Stimulated activated CD4-positive, alpha-beta T cell treated with anti-CD3 and anti-CD28 coated beads, Interleukin-1b, Interleukin-23, amount 100 ng/mL, for 24 hours (primary cell): Measurements from ENCODE around the gene RBM19.

Source experiments
- DNase-seq, 4 experiments: peaks; one replicate each; pipeline ENCODE4 v3.0.0-alpha.2; 2020; ENCODE audit warnings: low read depth in 4 of 4, low spot score in 1 of 4

RBM19 gene

DNA sequence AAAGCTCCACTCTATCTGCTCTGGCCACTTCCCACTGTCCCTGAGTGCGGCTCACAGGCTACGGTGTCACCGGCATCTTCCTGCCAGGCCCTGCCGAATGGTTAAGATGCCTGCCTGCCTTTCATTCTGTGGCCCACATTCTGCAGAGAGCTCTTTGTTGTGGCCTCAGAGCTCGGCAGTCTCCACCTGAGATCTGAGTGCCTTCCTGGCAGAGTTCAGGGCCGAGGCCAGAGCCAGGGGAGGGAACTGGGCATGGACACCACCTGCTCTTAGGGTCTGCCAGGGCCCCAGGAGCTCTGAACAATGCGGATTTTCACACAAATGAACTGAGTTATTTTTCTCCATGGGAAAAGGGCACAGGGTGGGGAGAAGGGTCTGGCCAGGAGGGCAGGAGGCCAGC is 127.2 kb downstream of the RBM19 start:
- DNase-seq, result no peak

DNA sequence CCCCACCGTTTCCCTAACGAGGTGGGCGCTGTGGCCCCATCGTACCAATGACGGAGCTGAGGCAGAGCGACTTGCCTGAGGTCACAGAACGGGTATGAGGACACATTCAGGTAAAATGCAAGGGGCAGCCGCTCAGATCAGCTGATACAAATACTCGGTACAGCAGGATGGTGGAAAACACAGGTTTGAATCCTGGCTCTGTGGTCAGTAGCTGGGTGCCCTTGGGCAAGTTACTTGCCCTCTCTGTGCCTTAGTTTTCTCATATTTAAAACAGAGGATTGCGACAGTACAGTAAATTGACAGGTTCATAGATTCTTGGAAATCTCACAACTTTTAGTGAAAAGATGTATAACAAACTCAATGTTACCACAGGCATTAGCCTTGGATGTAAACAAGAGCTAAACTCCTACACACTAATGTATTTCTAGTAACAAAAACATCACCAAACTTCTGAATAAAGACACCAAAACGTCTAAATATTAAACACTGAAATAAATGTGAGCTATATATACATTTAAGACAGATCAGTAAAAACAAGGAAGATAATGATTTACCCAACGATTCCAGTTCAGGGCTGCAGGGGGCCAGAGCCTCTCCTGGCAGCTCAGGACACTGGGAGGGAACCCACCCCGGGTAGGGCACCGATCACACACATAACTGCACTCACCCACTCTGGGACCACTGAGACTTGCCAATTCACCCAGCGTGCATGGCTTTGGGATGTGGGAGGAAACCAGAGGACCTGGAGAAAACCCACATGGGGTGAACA is 128.4 kb downstream of the RBM19 start:
- DNase-seq, result no peak

DNA sequence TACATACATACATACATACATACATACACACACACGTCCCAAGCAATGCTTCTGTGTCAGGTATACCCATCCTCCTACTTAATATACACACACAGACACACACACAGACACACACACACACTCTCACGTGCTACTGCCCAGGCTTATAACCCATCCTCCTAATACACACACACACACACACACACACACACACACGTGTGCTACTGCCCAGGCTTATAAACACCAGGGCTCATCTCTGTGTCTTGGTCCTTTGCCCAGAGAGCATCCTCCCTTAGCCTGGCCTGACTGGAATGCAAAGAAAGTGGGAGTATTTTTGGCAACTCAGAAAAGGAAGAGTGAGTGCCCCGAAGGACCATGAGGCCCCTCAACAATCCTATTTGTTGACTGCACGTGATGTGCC is 129.0 kb downstream of the RBM19 start:
- DNase-seq, result no peak

DNA sequence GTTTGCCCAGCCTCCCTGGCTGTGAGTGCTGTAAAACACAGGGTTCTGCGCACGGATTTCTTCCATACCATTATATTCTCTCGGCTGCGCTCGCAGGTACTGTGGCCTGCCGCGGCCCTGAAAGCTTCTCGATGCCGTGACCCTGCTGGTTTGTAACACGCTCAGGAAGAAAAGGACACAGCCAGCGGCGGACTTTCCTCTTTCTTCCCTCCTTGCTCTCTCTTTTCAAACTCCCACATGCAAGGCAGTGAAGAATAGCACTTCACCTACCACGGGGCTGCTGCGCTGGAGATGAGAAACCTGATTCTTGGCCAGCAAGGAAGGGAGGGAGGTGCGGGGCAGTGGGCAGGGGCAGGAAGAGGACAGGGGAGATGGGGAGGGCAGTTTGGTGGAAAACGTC is 130.2 kb downstream of the RBM19 start:
- DNase-seq, result no peak

DNA sequence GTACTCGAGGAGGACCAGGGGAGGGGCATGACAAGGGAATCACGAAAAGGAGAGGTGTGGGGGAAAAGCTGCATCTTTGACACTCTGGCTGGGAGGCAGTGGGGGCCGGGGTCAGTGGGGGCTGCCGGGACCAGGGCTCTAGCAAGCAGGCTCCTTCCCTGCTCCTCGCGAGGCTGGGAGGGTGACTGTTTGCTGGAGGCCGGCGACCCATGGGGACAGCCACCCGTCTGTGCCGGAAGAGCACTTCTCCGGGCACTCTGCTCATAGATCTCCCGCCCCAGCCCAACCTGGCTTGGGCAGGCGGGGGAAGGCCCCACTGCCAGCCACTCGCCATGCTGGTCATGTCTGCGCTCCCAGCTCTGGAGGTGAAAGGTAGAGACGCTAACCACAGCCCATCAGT is 130.7 kb downstream of the RBM19 start:
- no peak for DNase-seq

DNA sequence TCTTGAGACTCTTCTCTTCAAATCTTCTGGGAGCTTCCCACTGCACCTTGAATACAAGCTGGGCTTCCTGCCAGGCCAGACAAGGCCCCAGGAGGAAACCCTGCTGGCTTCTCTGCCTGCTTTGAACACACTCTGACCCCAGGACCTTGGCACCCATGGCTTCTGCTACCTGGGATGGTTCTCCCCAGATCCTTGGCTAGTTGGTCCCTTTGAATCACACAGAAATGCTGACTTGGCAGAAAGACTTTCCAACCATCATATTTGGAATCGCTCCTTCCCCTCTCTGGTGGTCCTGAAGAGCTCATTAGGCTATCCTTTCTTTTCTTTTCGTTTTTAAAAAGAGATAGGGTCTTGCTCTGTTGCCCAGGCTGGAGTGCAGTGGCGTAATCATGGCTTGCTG is 132.7 kb downstream of the RBM19 start:
- no peak for DNase-seq

DNA sequence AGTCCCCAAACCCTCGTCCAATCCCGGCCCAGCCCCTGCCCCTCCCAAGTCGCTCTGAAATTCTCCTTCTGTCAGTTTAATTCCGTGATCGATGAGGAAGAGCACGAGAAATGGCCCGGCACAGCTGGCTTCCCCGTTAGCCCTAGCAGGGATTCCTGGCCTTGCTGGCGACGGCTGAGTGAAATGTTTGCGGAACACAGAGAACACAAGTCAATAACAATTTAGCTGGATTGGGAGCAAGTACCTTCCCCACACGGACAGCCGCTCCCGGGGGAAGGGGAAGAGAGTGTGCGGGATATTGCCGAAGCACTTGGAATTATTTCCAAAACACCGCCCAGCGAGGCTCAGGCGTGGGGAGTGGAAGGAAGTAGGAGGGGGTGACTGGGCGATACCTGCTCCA is 134.6 kb downstream of the RBM19 start:
- no peak for DNase-seq

DNA sequence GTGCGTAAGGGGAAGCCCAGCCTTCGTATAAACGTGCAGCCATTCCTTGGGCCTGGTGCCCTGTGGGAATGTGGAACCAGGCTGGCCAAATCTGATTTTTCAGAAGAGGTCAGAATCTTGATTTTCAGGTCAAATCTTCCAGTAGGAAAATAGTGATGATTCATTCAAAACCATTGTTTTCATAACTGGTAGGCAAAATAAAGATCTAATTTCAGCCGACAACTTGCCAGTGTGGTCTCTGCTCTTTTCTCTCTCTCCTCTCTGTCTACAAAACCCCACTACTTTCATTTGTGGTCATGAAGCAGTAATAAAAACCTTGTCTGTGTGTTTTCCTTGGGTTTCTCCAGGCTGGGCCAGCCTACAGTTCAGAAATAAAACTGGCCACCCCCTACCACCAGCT is 135.1 kb downstream of the RBM19 start:
- DNase-seq, result no peak

DNA sequence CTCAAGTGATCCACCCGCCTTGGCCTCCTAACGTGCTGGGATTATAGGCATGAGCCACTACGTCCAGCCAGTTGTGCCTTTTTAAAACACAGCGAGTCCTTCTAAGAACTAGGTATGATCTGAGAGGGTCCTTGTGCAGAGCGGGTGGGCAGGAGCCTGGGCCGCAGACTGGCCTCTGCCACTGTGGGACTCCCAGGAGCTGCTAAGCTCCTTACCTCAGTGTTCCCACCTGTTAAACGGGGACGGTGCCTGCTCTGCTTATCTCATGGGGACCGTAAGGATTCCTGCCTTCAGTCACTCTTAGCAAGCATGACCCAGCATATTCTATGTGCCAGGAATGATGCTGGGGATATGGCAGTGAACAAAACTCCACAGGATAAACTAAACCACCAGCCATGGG is 136.9 kb downstream of the RBM19 start:
- no peak for DNase-seq

DNA sequence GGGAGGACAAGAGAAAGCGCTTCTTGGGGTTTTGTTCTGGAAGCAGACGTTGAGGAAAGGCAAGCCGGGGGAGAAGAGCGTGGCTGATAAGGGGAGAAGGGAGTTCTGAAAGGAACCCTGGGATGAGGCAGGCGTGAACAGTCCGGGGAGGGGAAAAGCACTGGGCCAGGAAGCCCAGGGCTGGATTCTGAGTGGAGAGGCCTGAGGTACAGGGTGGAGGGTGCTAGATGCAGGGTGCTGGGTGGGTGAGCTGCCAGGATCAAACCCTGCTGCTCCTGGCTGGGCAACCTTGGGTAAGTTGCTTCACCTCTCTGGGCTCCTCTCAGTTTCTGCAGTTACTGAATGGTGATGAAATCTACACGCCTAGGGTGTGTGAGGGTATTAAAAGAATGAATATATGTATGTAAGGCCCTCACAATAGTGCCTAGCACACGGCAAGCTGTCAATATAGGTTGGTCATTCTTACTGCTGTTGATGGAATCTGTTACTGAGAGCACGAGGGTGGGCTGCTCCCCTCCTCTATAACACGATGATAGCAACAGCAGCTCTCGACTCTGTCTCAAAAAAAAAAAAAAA is 138.5 kb downstream of the RBM19 start:
- DNase-seq, result no peak

DNA sequence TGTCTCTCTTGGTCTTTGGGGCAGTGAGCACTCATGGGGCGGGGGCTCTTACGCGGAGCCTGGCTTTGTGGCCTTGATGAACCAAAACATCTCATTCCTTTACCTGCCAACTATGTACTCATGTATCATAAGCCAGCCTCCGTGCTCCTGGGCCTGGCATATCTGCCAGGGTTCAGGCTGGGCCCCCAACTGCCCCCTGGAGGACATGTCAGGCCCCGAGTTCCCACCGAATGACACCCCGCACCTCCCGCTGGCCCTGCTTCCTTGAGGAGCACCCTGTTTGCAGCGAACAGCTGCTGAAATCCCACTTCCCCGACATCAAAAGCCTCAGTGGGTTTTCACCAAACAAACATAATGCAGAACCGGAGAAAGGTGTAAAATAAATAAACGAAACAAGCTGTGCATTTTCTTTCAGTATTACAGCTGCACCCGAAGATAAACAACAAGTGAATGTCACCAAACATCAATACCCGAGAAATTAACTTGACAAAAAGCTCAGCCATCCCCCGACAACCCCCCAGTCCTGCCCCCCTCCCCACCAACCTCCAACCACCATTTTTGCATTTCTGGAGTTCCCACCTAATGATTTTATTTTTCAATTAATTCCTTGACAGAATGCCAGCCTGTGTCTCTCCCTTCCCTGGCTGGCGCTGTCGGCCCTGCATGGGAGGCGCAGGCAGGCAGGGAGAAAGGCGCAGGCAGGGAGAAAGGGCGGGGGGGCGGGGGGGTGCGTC is 139.2 kb downstream of the RBM19 start:
- no peak for DNase-seq

DNA sequence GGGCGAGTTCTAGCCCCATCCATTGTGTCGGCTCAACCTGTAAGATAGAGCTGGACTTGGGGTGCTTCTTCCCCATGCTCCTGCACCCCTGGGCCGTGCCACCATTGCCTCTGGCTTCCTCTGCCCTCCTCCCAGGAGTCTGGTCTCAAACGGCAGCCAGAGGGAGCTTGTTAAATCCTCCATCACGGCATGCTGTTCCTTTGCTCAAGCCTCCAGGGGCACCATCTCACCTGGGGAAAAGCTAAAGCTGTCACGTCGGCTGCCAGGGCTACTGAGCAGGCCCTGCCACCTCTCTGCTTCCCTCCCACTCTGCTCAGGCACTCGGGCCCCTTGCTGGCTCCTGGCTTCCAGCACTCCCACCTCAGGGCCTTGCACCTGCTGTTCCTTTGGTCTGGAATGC is 140.4 kb downstream of the RBM19 start:
- DNase-seq, result no peak

DNA sequence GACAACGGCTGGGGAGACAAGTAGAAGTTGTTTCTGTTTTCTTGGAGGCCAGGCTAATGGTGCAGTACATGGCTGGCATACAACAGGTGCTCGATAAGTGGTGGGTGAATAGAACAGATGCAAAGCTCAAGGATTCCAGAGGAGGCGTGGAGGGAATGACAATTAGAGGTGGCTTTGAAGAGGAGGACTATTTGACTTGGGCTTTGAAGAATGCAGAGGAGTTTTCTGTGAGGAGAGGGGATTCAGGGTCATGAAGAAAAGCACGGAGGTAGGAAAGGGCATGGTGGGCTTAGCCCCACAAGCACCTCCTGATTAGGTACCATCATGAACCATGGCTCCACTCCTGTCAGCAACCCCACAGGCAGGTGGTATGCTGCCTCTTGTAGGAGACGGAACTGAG is 142.3 kb downstream of the RBM19 start:
- no peak for DNase-seq

DNA sequence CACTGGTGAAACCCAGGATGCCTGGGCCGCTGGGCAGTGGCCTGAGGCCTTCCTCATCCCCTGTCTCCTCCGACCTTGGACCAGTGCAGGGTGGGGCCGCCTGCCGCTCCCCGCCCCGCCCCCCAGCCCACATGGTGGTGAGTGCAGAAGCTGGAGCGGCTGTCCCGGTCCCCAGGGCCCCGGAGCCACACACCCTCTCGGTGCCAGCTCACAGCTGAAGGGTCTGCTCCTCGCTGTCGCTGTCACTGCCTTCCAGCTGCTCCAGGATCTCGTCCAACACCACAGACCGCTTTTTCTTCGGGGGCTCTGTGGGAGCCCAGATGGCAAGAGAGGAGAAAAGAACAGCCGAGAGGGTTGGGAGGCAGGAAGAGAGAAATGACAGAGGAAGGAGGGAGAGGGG is 143.1 kb downstream of the RBM19 start:
- DNase-seq, result no peak

DNA sequence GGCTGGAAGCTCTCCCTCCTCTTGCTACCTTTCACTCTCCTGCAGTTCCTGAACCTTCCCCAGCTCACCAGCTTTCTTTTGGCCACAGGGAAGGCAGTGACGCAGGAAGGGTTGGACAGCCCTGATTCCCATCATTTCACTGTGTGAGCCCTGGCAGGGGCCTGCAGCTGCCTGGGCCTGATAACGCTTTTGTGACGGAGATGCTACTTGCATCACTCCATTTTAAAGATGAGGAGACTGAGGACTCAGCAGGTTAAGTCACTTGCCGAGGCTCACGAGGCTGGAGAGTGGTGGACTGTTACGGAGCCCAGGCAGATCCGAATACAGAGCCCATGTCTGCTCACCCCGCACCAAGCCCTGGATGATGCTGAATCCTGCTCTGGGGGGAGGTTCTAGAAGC is 145.3 kb downstream of the RBM19 start:
- DNase-seq, result no peak

DNA sequence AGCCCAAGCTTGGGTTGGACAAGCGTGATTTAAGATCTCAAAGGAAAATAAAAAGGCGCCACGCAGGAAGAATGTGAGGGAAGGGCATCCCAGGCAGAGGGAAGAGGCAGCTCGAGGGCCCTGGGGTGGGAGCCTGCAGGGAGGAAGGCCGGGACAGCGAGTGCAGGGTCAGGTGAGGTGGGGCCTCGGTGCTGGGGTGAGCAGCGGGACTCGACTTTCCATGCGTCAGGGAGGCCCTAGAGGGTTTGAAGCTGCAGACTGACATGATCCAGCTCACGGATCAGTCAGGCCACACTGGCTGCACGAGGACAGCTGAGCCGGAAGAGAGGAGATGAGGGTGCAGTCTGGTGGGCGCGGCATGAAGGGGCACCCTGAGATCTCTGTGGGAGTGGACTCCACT is 145.8 kb downstream of the RBM19 start:
- no peak for DNase-seq

DNA sequence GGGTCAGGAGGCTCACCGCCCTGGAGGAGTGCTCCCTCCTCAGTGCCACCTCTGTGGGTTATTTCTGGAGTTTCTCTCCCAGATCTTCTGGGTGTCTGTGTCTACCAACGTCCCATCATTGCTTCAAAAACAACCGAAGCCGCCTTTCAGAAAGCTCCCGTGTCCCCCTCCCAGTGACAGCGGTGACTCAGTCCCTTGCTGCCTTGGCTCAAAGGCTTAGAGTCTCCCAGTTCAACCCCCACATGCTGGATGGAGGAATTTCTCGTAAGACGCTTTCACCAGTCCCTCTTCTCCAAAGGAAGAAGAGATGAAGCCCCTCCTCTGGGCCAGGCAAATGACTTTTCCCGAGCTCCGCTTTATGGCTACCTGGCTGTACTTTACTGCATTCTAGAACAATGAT is 146.6 kb downstream of the RBM19 start:
- no peak for DNase-seq

DNA sequence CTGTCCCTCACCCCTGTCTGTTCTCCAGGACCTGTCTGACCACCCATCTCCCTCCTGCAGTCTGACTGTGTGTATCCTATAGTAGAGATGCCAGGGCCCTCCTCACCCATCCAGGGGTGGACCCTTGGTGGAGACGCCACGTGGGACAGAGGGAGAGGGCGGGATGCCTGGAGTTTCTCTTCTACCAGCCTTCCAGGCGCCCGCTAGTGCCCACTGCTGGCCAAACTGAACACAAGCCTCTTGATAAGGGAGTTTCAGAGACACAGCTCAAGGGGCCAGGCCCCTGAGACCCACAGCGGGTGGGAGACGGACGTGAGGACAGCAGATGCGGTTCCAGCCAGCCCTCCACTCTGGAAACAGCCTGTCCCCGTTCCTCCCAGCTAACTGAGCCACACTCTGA is 147.3 kb downstream of the RBM19 start:
- DNase-seq, result no peak

DNA sequence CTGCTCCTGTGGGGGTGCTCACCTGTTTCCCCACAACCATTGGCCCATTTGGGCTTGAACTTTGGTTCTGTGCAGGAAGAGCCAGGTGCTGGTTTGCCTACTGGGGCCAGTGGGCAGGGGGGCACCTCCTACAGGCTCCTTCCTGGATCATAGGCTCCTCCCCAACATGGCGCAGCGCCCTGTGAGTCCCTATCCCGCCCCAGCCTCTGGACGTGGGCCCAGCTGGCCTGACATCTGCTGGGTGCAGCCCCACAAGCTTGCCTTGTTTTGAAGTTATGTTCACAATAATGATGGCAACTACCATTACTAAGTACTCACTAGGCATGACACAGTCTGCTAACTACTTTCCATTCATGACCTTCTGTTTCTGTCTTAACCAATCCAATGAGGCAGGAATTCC is 147.8 kb downstream of the RBM19 start:
- DNase-seq, result no peak

DNA sequence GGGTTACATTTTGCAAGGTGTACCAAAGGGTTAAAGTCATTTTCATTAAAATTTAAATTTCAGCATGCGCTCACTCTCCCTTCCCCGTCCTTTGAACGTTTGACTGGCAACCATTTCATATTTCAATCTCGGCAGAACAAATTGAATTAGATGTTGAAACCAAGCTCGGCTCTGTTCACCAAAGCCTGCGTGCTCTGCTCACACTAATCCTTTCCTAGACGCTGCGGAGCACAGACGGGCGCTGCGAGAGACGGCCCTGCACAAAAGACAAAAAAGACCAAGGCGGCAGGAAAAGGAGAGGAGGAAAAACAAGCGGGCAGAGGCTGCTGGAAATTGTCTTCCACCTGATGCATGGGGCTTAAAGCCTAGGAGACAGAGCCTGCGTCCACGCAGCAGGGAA is 149.3 kb downstream of the RBM19 start:
- no peak for DNase-seq

DNA sequence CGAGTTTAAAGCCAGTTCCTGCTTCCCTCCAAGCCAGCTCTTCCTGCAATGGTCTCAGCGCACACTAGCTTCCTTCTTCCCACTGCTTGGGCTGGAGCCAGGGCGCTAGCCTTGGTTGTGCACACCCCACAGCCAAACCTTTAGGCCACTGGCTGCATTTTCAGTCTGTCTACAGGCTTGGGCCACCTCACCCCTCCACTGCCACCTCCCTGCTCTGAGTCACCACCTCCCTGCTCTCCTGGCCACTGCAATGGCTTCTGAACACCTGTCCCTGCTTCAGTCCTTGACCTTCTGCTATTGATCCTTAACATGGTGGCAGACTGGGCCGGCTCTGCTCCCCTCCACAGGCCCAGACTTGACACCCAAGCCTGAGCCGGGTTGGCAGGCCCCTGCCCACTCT is 151.1 kb downstream of the RBM19 start:
- DNase-seq, result no peak

DNA sequence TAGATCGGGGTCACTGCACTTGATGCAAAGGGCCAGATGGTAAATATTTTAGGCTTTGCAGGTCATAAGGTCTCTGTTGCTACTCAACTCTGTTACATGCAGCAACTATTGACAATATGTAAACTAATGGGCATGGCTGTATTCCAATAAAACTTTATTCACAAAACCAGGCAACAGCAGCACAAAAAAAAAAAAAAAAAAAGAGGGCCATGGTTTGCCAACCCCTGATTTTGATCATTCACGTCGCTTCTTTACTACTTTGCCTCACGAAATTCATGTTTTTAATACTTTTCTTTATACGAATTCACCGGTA is 152.9 kb downstream of the RBM19 start:
- no peak for DNase-seq
